Frontal cortex (tissue), 4 donors: ENCODE data around the gene HDAC6. TPM values are rescaled to one million over a fixed set of nuclear protein-coding genes. Genes with fewer than 3 reads are reported as not detected.

Experiments
- DNase-seq, 2 donors: peaks; one replicate each; pipeline ENCODE4 v3.0.0; 2012; ENCODE audit warnings: low spot score in 2 of 2
- FAIRE-seq: peaks from 2 replicates; lab custom pipeline; 2012; peaks lifted over from hg19 to GRCh38; lab: Jason Lieb, UNC
- total RNA-seq: library from RNA; depleted of rRNA; stranded (reverse); fragments of >200 nt; gene quantifications from one replicate; pipeline ENCODE4 v1.2.3, GENCODE V29; 2014
- donor health status: control.
- donor health status: control.
- donor health status: control.

HDAC6 gene
- total RNA-seq, 1 donor from 2014 or later = 77.9 TPM

DNA sequence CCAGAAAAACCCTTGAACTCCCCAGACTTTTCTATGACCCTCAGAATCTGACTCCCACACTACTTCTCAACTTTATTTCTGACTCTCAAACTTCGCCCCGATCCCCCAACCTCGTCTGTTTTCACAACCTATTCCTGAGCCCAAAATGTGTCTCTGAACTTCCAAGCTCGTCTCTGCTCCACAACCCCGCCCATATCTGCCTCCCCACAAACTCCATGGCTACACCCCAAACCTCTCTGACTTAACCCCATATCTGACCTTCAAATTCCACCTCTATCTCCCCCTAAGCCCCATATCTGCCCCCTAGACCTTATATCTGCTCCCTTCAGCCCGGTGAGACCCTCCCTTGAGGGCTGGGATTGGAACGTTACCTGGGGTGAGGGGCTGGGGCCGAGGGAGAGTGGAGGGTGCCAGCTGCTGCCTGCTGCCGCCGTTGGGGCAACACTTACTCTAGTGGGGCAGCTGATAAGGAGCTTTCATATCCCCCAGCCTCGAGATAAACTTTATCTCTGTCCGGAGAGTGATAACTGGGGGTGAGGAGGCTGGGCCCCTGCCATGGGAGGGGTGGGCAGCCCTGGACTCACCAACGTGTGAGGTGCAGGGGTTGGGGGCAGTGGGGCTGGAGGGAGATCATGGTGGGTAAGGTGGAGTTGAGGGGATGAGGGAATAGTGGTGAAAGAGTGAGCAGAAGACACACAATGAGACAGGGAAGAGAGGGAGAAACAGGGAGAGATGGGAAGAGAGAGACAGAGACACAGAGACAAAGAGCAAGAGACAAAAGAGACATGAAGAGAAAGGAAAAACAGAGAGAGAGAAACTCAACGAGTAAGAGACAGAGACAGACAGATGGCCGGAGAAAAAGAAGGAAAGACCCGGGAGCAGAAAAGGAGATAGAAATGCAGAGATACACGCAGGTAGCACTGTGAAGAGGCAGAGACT, 14.1 kb upstream of the HDAC6 start:
- no peak for FAIRE-seq
- no peak for DNase-seq

DNA sequence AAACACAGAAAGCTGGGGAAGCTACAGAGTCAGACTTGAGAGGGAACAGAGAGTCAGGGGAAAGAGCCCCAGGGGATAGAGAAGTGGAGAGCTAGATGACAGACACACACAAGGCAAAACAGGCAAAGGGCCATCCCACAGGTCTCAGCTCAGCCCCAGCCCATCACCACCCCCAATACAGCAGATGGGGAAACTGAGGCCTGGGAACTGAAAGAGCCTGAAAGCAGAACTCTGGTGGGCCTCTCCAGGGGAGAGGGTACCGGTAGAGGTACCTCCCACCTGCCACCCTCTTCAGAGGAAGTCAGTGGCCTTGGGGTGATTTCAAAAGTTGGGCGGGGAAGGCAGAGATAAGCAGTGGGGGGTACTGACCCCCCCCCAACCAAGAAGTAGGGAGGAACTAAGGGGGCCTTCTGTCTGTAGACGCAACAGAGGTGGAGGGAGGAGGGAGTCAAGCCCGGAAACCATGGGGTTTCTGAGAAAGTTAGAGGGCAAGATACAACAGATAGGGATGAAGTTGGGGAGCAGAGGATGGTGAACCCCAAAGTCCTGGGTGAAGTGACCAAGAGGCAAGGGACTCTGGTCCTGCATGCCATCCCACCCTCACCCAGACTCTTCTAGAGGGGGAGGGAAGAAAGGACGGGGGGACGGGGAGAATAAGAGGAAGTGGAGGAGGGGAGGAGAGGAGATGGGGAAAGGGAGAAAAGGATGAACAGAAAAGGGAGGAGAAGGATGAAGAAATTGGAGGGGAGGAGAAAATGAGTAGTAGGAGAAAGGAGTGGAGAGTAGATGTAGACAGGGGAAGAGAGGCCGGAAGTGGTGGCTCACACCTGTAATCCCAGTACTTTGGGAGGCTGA, 12.3 kb upstream of the HDAC6 start:
- no peak for FAIRE-seq
- DNase-seq = no peak

DNA sequence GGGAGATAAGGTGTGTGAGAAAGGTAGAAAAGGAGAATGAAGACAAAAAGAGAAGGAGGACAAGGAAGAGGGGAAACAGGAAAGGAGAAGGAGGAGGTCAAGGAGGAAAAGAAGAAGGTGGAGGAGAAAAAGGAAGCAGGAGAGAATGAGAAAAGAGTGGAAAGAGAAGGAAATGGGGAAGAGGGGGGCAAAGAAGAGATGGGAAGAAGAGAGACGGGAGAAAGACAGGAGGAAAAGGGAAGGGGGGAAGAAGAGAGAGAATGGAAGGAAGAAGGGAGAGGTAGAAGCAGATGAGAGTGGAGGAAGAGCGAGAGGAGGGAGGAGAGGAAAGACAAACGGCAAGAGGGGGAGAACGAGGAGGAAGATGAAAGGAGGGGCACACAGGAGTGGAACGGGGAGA, 11.4 kb upstream of the HDAC6 start:
- FAIRE-seq (no peak), DNase-seq (no peak)

DNA sequence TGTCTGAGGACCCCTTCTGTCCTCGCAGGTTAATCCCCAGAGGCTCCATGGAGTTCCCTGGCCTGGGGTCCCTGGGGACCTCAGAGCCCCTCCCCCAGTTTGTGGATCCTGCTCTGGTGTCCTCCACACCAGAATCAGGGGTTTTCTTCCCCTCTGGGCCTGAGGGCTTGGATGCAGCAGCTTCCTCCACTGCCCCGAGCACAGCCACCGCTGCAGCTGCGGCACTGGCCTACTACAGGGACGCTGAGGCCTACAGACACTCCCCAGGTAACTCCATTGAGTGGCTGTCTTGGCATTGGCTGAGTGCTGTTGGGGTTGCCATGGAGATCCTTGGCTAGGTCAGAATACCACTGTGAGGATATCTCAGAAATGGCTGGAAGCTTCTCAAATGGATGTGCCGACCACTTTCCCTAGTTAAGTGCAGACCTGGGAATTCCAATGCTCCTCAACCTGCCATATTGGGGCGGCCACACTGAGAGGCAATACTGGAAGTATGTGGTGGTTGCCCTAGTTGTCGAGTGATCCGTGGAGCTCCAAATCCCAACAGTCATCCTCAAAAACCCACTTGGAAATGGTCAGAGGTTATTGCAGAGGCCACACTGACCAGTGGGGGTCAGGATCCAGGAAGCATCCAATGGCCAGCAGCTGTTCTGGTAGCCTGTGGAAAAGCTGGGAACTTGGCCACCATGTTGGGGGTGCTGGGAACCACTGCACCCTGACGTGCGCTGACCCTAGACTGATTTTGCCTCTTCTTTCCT, 10.6 kb upstream of the HDAC6 start:
- no peak for FAIRE-seq
- DNase-seq = no peak

DNA sequence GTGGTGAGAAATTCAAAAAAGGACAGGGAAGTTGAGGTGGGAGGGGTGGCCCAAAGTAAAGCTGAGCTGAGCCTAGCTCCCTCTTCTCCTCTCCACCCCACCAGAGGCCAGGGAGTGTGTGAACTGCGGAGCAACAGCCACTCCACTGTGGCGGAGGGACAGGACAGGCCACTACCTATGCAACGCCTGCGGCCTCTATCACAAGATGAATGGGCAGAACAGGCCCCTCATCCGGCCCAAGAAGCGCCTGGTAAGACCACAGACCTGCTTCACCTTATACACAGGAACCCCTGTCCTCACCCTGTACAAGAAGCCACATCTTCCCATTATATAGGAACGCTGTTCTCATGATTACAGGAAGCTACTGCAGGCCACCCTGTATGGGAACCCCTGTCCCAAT, 9.6 kb upstream of the HDAC6 start:
- DNase-seq (no peak), FAIRE-seq (no peak)

DNA sequence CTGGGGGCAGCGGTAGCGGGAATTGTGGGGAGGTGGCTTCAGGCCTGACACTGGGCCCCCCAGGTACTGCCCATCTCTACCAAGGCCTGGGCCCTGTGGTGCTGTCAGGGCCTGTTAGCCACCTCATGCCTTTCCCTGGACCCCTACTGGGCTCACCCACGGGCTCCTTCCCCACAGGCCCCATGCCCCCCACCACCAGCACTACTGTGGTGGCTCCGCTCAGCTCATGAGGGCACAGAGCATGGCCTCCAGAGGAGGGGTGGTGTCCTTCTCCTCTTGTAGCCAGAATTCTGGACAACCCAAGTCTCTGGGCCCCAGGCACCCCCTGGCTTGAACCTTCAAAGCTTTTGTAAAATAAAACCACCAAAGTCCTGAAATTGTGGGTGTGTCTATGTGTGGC, 7.9 kb upstream of the HDAC6 start:
- DNase-seq = no peak
- no peak for FAIRE-seq

DNA sequence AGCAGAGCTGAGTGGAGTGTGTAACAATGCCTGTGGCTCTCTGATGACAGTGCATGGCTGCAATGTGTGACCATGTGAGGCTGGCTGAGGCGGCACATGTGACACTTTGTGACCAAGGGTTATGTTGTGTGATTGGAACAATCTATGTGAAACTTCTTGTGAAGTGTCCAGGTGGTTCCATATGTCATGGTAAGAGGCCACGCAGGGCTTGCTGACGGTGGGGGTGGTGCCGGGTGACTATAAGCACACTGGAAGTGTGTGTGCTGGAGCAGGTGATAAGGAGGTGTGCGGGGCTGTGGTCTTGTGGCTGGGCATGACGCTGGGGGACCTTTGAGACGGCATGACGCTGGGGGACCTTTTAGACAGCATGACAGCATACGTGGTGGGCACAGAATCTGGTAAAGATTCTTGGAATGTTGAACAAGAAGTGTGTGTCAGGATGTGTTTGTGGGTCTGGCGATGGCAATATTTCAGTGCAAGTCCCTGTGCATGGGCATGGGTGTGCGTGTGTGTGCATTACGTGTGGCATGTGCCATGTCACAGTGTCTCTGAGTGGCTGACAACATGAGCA, 7.4 kb upstream of the HDAC6 start:
- no peak for DNase-seq
- no peak for FAIRE-seq

DNA sequence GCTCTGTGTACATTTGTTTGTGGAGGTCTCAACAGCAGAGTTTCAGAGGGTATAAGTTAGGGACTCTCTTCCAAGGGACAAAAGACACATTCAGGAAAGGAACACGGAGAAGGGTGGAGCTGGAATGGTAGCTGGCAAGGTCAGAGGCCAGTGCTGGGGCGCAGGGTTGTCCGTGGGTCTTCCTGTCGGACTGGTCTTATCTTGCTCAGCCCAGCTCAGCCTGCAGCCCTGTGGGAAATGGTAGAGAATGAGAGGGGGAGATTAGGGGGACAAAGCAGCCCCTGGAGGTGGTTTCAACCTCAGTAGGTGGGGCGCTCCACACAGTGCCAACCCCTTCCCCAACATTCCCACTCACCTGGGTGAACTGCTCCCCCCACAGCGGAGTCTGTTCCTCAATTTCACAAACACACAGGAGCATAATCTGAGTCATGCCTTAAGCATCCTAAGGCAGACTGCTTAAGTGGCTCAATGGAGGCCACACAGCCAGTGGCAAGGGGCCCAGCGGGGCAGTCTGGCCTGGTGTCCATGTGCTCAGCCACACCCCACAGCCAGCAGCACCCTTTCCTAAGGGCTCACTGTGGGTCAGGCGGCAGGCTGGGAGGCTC, 6.9 kb upstream of the HDAC6 start:
- DNase-seq (no peak), FAIRE-seq (no peak)

DNA sequence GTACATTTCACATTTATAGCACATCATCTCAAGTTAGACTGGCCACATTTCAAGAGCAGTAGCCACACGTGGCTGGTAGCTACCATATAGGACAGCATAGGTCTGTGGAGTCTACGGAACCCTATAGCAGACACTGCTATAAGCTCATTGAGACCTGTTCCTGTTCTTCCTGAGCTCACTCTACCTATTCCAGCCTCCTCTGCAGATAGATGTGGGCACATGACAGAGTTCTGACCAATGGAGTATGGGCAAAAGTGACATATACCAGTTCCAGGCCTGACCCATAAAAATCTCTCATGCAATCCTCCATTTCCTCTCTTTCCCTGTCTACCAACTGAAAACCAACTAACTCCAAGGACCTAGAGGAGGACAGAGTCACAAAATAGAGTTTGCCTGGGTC, 3.5 kb upstream of the HDAC6 start:
- no peak for DNase-seq
- FAIRE-seq = no peak

DNA sequence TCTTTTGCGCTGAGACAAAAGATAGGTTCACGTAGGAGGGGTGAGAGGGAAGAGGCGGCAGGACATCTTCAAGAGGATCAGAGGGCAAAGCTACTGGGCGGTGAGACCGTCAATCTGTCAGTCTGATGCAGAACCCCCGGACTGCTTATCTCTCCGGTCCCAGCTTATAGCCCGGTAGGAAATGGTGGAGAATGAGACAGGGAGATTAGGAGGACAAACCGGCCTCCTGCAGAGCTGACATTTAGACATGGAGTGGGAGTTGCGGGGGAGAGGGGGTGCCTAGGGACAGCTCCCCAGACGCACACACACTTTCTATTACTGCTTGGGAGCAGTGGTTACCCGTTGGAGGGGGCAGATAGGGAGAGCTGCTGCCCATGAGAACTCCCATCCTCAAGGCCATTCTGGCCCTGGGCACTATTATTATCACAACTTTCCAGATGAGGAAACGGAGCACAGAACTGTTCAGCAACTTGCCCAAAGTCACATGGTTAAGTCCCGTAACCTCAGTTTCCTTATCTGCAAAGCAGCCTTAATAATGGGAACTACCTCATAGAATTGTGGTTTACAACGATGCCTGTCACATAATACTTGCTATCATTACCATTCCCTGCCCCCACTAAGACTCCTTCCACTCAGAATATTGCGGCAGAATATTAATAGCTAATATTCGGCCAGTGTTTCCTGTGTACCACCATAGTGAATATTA, 1.1 kb upstream of the HDAC6 start:
- DNase-seq (no peak), FAIRE-seq (no peak)

DNA sequence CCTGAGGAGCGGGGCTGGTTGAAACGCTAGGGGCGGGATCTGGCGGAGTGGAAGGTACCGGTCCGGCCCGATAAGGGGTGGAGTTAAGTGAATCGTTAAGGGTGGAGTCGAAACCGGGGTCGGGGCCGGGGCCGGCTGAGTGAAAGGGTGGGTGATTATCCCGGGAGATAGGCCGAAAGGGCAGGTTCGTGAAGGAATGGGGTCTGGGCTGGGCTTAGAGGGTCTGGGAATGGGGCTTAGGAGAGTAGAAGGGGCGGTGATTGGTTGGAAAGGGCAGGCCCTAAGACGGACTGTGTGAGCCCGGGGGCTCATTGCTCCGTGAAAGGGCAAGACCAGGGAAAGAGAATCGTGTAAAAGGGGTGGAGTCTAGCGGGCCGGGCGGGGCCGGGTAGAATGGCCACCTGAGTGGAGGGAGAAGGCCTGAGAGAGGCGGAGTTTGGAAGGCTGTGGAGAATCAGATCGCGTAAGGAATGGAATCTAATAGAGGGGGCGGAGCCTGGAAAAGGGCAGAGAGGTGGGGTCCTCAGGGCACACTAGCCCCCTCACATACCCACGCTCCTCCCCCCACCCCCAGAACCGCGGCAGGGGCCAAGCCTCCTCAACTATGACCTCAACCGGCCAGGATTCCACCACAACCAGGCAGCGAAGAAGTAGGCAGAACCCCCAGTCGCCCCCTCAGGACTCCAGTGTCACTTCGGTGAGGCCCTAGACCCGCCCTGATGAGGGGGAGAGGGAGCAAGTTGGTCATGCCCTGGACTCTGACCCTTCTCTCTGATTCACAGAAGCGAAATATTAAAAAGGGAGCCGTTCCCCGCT, 430 bp downstream of the HDAC6 start:
- FAIRE-seq (no peak), DNase-seq (peak in 1 of 2 donors; percentile 37)

DNA sequence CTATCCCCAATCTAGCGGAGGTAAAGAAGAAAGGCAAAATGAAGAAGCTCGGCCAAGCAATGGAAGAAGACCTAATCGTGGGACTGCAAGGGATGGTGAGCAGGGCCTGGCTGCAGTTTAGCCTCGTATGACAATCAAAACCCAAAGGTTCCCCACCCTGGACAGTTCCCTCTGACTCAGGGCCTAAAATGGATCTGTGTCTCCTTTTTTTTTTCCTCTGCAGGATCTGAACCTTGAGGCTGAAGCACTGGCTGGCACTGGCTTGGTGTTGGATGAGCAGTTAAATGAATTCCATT, 986 bp downstream of the HDAC6 start:
- DNase-seq (no peak), FAIRE-seq (no peak)

DNA sequence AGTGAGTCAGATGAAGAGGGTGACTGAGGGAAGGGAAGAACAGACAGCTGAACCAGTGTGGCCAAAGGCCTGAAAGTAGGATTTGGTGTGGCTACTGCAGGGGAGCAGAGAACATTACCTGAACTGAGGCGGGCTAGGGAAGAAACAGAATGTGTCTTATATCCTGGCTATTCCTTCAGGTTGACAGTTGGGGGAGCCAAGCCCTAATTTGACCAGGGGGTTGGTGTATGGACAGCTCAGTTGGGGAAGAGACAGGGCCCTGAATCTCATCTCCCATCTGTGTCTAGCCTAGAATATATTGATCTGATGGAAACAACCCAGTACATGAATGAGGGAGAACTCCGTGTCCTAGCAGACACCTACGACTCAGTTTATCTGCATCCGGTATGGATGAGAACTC, 4.2 kb downstream of the HDAC6 start:
- no peak for FAIRE-seq
- DNase-seq = no peak

DNA sequence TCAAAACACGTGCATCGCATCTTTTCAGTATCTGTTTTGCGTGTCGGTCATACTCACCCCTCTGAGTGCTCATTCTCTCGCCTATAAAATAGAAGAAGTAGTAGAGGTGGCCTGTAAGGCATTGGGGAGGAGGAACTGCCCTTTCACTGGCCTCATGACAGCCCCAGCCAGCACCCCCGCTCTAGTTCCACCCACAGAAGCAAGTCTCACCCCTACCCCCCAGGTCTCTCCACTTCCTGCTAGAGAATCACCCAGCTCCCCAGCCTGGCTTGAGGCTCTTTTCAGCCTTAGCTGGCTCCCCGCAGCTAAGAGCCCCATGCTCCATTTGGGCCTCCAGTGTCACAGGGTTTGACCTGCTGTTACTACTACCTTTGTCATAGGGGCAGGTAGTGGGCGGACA, 11.8 kb downstream of the HDAC6 start:
- no peak for FAIRE-seq
- no peak for DNase-seq

DNA sequence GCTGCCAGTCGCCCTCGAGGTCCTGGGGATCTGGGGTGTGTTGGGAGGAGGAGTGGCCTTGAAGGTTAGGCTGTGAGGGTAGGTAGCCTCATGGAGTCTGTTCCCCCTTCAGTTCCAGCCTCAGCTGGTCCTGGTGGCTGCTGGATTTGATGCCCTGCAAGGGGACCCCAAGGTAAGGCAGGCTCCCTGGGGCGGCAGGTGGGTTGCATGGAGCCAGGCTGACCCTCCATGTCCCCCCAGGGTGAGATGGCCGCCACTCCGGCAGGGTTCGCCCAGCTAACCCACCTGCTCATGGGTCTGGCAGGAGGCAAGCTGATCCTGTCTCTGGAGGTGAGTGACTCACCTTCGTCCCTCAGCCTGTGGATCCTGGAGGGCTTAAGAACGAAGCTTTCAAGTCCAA, 12.9 kb downstream of the HDAC6 start:
- DNase-seq = no peak
- no peak for FAIRE-seq

DNA sequence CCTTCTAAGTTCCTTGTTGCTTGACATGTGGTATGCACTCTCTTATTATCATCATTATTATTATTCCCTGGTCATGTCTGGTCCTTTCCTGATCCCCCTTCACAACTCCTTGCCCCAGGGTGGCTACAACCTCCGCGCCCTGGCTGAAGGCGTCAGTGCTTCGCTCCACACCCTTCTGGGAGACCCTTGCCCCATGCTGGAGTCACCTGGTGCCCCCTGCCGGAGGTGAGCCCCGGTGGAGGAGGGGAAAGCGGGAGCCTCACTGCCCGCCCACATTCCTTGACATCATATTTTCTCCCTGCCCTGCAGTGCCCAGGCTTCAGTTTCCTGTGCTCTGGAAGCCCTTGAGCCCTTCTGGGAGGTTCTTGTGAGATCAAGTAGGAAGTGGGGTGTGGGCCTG, 13.4 kb downstream of the HDAC6 start:
- FAIRE-seq (no peak), DNase-seq (no peak)

DNA sequence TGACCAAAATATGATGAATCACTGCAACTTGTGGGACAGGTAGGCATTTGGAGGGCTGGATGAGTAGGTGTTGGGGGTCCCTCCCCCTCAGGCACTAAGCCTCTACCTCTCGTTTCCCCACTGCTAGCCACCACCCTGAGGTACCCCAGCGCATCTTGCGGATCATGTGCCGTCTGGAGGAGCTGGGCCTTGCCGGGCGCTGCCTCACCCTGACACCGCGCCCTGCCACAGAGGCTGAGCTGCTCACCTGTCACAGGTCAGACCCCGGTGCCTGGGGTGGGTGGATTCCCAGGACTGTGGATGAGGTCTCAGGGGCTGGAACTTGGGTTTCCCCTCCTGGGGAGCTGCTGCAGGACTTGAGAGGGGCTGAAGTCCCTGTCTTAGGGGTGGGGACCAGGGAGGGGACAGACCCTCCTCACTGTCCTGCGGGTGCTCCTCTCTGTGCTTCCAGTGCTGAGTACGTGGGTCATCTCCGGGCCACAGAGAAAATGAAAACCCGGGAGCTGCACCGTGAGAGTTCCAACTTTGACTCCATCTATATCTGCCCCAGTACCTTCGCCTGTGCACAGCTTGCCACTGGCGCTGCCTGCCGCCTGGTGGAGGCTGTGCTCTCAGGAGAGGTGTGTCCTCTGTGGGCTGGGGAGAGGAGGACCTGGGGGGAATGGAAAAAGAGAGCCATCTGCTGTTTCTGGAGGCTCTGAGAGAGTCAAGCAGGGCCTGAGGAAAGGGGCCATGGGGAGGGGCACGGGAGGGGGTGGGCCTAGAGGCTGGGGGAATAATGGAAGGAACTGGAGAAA, 14.3 kb downstream of the HDAC6 start:
- no peak for FAIRE-seq
- no peak for DNase-seq

DNA sequence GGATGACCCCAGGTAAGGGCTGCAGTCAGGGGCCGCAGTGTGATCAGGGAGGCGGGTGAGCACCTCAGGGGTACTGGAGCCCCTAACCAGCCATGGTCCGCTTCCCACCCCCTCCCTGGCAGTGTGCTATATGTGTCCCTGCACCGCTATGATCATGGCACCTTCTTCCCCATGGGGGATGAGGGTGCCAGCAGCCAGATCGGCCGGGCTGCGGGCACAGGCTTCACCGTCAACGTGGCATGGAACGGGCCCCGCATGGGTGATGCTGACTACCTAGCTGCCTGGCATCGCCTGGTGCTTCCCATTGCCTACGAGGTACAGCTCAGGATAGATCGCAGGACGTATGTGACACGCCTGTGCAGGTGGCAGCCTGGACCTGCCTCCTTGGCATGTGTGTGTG, 16.2 kb downstream of the HDAC6 start:
- no peak for FAIRE-seq

More for the DNA sequence above, 16.2 kb downstream of the HDAC6 start:
- DNase-seq = no peak
